Measurements from ENCODE around the gene STAG2.

Gene STAG2

DNA sequence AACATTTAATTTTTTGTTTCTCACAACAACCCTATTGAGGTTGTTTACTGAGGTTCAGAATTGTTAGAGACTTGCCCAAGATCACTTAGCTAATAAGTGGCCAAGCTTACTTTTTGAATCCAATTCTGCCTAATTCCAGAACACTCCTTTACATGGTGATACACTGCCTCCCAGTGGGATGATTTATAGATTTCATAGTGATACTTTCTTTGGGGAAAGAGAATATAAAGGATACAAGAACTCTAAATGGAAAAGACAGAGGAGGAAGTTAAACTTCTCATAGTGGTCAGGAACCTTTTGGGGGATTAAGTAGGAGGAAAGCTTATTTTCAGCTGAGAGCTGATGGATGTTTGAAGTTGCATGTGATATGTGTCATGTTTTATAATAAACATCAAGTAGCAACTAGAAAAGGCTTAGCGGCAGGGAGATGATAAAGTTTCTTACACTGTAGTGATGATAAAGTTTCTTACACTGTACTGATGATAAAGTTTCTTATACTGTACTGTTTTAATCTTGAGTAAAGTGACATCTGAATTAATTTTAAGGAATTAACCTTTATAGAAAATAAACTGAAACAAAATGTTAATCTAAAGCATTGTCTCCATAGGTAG is 15.3 kb downstream of the STAG2 start:
- DNase-seq, result no peak

DNA sequence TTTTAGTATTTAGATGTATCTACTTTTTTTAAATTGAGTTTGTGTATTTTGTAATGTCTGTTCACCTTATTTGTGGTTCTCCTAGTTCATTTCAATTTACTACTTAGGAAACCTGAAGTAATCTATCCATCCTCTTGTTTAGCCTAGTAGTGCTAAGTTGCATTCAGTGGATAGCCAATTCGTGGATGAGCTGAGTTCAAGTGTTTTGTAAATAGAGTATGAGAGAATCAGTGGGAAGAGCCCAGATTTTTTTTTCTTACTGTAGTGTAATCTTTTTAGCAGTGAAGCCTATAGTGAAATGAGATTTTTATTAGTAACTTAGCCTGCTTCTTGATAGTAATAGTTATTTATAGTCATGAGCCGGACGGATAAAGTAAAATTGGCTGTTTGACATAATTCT is 21.7 kb downstream of the STAG2 start:
- no peak for DNase-seq

DNA sequence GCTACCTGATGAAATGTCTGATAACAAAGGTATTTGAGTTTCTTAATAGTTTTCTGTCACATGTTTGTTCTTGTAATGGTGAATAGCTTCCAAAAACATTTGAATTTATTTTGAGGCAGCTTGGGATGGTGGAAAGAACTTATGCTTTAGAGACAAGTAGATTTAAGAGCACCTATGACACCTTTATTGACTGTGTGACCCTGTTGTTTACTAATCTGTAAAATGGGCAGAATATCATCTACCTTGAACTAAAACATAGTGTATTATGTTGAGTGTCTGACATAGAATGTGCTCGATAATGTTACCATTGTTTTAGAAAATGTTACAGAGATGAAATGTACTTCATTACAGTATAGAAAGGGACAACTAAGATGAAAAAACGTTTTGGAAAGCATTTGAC is 24.9 kb downstream of the STAG2 start:
- no peak for DNase-seq

DNA sequence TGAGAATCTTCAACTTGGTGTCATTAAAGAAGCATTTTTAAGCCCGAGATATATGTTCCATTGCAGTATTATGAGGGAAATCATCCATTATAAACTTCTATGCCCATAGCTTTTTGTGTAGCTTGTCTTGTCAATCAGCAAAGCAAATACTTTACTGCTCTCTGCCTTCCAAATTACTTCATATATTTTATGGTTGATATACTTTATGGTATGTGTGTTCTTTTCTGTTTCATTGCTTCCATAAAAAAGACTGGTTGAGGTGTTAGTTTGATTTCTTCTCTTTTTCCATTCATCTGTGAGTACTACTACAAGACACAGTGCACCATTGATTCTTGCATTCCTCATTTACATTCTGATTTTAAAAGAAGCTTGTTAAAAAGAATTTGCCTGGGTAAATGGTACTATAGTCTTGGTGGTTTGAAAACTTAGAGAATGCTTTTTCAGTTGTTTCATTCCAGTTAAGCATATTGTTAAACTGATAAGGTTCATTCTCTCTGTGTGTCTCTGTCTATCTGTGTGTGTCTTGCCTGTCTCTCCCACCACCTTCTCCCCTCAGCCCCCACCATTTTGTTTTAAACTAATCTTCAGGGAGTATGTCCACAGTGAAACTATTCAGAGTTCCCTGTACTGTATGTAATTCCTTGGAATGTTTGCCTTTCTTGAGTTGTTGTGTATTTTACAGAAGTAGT is 27.1 kb downstream of the STAG2 start:
- no peak for DNase-seq

DNA sequence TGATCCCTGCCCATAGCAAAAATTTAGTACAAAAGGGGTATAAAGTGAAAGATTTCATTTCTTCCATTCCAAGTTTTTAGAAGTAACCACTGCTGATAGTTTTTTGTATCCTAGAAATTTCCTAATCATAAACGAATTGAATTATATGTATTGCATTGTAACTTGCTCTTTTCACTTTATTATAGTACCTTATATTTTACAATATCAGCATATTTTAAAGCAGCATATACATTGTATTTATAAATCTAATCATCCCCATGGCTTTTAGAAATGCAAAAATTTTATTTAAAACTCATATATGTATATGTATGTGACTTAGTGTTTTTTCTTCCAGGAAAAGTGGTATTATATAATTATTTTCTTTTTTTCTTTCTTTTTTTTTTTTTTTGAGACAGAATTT is 27.7 kb downstream of the STAG2 start:
- DNase-seq, result no peak

DNA sequence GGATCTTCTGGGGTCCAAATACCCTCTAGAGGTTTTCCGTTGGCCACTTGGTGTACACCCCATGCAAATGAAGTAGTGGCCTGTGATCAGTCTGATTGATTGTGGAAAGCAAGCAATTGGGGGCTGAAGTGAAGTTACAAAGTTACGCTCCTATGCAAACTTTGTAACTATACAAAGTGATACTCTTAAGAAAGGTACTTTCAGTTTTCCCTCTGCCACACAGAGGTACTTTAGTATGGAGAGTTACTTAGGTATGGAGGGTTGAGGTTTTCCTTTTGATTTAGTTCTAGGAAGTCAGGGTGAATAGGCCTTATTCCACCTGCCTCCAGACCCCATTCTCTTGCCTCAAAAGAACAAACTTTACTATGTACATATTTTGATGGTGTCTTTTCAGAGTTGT is 28.7 kb downstream of the STAG2 start:
- no peak for DNase-seq

DNA sequence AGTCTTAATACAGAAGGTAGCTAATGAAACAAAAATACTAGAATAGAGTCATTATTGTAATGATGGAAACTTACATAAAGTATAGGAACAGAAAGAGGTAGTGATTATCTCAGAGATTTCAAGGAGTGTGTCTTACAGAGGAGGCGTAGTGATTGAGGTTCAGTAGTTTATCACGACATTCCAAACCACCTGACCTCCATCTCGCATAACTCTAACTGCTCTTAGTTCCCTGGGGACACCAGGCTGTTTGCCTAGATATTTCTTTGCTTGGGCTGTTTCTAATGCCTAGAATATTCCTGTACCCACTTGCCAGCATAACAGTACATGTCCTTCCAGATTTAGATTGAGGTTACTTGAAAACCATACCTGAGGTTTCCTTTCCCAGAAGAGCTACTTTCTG is 29.1 kb downstream of the STAG2 start:
- no peak for DNase-seq

DNA sequence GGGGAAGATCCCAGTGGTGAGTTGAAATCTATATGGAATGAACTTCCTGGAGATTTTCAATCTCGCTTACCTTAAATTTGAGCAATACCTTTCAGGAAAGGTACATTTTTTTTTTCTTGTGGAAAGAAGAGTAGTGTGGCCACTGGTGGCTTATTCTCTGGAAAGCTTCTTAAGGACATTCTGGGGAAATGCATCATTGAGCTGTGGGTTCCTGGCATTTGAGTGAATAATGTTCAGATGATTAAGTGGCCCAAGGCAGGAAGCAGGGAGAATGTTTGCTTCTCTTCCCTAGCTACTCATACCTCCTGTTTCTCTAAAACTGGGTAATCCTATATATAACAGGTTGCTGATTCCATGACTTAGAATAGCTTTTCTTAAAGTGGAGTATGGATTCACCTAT is 31.8 kb downstream of the STAG2 start:
- no peak for DNase-seq

DNA sequence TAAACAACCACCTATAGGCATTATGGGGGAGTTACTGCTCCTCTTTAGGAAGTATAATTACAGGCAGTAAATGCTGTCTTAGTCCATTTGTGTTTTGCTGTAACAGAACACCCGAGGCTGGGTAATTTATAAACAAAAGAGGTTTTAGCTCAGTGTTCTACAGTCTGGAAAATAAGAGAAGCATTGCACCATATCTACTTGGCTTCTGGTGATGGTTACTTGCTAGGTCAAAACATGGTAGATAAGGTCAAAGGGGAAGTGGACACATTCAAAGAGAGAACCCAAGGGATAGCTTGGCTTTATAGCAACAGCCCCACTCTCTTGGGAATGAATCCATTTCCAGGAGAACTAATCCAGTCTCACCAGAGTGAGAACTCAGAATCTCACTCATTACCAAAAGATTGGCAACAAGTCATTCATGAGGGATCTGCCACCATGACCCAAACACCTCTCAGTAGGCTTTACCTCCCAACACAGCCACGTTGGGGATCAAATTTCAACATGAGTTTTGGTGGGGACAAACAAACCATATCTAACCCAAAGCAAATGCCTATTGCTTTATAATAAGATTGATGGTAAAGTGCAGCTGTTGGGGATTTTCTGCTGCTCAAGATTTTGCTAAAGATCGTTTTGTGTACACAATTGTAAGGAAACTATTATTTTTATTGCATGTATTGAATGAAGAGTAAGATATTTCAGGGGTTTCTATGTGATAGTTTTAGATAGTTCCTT is 32.6 kb downstream of the STAG2 start:
- DNase-seq, result no peak

DNA sequence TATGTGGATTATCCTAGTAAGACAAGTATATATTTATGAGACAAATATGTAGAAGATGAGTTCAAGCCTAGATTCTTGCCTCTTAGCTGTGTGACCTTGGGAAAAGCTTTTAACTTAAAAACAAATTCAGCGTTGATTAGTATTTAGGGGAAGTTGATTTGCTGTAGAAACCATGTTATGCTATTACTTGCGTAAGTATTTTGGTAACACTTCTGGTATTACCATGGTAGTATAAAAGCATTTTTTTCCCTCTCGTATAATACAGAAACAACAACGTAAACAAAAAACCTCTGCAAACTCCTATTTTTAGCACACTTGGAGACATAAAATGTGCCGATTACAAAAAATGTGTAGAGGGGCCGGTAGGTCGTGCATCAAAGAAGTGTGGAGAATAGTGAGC is 33.2 kb downstream of the STAG2 start:
- no peak for DNase-seq

DNA sequence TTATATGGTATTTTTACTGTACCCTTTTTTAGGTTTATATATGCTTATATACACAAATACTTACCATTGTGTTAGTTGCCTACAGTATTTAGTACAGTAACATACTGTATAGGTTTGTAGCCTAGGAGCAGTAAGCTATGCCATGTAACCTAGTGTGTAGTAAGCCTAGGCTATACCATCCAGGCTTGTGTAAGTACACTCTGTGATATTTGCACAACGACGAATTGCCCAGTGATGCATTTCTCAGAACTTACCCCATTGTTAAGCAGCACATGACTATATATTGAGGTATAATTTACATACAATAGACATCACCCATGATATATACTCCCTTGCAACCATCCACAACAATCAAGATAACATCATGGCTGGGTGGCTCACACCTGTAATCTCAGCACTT is 40.1 kb downstream of the STAG2 start:
- no peak for DNase-seq

DNA sequence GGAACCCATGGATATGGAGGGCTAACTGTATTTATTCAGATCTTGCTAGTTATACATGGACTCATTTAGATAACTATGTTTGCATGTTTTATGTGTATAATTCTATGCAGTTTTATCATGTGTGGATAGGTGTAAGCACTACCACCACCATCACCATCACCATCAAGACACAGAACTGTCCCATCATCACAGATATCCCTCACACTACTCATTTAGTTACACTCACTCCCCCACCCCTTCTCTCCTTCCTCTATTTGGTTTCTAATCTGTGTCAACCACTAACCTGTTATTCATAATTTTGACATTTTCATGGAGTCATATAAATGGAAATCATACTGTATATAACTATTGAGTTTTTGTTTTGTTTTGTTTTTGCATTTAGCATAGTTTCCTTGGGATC is 43.7 kb downstream of the STAG2 start:
- no peak for DNase-seq

DNA sequence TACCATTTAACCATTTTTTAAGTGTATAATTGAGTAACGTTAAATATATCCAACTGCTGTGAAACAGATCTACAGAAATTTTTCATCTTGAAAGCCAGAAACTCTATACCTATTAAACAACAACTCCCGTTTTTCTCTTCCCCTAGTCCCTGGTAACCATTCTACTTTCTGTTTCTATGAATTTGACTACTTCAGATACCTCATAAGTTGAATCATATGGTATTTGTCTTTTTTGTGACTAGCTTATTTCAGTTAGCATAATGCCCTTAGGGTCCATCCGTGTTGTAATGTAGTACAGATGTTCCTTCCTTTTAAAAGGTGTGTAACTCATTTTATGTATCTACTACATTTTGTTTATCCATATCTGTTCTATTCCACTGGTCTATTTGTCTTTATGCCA is 48.7 kb downstream of the STAG2 start:
- DNase-seq, result no peak

DNA sequence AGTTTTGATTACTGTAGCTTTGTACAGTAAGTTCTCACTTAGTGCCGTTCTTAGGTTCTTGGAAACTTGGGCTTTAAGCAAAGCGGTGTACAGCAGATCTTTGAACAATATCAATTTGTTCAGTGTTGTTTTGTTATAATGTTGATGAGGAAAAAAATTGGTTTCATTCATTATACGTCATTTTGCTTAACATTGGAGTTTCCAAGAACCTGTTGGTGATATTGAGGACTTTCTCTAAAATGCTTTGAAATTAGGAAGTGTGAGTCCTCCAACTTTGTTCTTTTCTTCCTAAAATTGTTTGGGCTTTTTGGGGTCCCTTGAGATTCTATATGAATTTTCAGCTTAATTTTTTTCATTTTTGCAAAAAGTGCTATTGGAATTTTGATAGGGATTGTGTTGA is 49.1 kb downstream of the STAG2 start:
- no peak for DNase-seq

DNA sequence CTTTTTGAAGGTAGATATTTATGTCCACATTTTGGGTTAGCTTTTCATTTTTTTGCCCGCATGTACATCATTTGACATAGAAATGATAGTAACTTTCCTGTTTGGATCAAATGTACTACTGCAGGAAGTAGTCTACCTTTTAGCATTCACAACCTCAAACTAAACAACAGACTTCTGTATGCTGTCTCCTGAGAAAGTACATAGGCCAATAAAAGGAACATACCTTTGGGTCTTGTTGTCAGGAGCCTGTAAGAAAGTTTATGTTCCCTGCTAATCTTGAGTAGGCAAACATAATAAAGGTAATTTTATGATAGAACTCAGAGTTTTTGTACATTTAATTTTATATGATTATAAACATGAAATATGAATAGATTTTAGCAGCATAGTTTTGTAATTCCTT is 54.2 kb downstream of the STAG2 start:
- DNase-seq, result no peak

DNA sequence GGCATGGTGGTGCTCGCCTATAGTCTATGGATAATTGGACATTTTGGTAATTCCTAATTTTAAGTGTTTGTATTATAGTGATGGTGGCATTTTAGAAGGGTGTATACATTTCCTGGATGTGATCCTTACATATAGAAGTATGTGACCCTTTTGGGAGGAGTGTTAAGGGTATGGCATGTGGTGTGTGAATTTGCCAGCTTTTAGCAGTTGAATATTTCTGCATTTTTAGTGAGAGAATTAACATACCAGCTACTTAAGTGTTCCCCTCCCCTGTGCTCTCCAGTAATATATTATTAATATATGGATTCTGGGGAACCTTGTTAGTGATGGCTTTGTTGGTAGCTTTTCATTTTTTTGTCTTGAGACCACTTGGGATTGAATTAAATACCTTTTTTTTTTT is 55.3 kb downstream of the STAG2 start:
- no peak for DNase-seq

DNA sequence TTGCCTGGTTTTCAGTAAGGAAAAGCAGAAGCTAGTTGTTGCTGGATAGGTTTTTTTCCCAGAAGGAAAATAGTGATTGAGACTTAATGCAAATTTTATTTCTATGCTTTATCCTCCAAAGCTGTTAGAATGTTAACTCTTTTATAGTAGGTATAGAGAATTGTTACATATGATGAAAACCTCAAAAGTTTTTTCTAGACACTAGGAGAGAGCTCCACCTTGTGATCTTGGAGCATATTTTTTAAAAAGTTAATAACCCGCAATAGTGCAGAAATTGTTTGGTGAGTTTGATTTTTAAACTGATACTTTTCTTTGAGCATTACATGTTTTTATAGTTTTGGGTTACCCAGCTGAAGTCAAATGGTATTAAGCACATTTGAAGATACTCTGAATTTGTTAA is 56.5 kb downstream of the STAG2 start:
- no peak for DNase-seq

DNA sequence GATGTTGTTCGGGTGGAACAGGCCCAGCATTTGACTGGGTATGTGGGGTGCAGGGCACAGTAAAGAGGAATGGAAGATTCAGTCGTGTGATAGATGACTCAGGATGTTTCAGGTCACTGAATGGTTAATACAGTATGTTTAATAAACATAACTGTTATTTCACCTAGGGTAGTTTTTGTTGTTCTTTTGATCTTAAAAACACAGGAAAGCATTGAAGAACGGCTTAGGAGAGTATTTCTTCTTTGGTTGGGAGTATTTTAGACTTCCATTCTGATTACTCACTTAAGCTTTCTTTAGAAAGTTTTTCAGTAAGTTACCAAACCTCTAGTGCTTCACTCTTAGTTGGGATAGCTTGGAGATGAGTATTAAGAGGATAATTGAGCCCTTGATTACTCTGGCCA is 62.3 kb downstream of the STAG2 start:
- no peak for DNase-seq

DNA sequence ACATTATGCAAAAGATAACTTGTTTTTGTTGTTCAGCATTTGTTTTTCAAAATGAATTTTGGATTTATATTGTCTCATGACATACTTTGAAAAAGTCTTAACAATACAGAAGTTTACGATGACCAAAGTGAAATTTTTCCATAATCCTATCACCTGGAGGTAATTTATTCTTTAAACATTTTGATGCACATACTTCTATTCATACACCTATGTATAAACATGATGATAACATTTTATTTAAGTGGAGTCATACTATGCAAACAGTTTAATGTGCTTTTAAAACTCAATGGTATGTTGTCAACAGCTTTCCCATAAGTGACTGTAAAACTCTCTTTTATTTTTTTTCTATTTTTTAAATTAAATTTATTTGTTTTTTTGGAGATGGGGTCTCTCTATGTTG is 65.0 kb downstream of the STAG2 start:
- DNase-seq, result no peak

DNA sequence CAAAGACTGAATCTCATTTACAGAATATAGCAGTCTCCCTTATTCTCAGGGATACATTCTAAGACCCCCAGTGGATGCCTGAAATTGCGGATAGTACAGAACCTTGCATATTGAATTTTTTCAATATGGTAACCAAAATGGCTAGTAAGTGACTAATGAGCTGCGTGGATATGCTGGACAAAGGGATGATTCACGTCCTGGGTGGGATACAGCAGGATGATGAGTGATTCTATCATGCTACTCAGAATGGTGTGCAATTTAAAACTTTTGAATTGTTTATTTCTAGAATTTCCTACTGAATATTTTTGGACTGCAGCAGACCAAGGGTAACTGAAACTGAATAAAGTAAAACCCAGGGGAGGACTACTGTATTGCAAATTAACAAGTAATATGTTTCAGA is 66.7 kb downstream of the STAG2 start:
- DNase-seq, result no peak

DNA sequence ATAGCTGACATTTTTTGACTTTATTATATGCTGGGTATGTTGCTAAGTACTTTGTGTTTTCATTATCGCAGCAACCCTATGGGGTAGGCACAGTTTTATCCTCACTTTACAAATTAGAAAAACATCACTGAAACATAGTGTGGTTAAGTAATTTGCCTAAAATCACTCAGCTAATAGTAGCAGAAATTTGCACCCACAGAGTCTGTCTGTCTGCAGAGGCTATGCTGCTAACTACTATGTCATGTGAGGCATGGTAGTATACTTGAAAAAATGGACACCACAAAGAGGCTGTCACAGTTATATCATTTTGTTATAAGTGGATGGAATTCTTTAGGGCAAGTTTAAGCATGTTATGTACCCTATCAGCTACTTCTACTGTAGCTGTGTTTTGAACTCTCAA is 69.0 kb downstream of the STAG2 start:
- no peak for DNase-seq

DNA sequence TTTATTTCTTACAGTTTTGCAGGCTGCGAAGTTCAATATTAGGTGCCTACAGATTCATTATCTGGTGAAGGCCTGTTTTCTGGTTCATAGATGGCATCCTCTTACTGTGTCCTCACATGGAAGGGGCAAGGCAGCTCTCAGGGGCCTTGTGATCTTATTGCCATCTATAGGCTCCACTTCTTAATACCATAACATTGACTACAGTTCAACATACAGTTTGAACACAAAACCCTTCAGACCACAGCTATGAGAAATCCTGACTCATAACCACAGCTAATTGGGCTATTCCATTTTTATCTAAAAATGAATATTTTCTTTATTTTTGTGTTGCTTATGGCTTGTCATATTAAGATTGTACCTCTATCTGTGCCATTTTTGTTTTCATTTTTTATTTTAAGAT is 72.3 kb downstream of the STAG2 start:
- DNase-seq, result no peak

DNA sequence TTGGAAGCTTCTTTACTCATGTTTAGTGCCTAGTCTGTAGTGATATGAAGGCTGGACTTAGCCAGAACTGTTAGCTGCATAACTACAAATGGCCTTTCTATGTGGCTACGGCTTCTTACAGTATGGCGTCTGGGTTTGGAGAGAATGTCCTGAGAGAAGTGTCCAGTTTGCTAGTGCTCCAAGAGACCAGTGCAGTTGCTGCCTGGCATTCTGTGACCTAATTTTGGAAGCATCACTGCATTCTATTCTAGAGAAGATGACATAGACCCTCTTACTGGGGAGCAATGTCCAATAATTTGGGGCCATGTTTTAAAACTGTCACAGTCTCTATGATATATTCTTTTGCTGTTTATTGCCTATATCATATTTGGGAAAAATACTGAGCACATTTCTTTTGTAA is 74.2 kb downstream of the STAG2 start:
- no peak for DNase-seq

DNA sequence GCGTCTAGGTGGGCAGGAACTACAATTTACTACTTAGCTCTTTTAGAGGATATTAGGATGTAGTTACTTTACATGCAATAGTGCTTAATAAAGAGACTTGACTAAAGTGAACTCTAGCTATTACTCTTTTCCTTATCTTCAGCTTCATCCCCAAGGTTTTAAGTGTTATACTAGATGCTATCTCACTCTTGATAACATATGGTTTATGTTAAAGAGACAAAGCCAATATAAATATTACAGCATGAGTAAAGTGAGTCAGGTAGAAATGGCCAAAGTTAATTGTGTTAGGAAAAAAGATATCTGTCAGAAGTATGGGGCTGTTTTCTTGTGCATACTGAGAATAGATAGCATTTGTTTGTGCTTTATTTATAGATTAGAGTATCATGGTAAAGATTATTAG is 80.5 kb downstream of the STAG2 start:
- DNase-seq, result no peak

DNA sequence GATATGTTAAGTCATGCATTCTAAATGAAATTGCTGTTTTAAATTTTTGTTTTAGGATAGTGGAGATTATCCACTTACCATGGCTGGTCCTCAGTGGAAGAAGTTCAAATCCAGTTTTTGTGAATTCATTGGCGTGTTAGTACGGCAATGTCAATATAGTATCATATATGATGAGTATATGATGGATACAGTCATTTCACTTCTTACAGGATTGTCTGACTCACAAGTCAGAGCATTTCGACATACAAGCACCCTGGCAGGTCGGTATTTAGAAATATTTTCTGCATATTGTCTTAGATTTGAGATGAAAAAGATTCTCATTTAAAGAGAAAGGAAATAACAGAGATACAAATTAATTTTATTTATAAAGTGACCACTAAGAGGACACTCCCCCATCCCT is 83.6 kb downstream of the STAG2 start:
- DNase-seq, result no peak

All from NCI-H2171 (cell line).